ENCODE data around the gene EPHX1.

- no peak for TF ChIP-seq YY1 (IDR thresholded peaks at IDR 0.05)
- no peak for TF ChIP-seq CTCF (IDR thresholded peaks at IDR 0.05; ENCODE audit: low read depth, low read length, missing input control)
- TF ChIP-seq RAD21 (IDR thresholded peaks at IDR 0.05) = no peak
- TF ChIP-seq, protein P1, sequence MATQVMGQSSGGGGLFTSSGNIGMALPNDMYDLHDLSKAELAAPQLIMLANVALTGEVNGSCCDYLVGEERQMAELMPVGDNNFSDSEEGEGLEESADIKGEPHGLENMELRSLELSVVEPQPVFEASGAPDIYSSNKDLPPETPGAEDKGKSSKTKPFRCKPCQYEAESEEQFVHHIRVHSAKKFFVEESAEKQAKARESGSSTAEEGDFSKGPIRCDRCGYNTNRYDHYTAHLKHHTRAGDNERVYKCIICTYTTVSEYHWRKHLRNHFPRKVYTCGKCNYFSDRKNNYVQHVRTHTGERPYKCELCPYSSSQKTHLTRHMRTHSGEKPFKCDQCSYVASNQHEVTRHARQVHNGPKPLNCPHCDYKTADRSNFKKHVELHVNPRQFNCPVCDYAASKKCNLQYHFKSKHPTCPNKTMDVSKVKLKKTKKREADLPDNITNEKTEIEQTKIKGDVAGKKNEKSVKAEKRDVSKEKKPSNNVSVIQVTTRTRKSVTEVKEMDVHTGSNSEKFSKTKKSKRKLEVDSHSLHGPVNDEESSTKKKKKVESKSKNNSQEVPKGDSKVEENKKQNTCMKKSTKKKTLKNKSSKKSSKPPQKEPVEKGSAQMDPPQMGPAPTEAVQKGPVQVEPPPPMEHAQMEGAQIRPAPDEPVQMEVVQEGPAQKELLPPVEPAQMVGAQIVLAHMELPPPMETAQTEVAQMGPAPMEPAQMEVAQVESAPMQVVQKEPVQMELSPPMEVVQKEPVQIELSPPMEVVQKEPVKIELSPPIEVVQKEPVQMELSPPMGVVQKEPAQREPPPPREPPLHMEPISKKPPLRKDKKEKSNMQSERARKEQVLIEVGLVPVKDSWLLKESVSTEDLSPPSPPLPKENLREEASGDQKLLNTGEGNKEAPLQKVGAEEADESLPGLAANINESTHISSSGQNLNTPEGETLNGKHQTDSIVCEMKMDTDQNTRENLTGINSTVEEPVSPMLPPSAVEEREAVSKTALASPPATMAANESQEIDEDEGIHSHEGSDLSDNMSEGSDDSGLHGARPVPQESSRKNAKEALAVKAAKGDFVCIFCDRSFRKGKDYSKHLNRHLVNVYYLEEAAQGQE (IDR thresholded peaks at IDR 0.05) = no peak
- TF ChIP-seq TAF1 (conservative IDR thresholded peaks at IDR 0.05) = no peak
- TF ChIP-seq JUND (IDR thresholded peaks at IDR 0.05) = no peak
- TF ChIP-seq MAX (IDR thresholded peaks at IDR 0.05) = no peak
- no peak for TF ChIP-seq EGR1 (IDR thresholded peaks at IDR 0.05; ENCODE audit: low read depth in 2 of 2)
- TF ChIP-seq ZBTB33 (IDR thresholded peaks at IDR 0.05) = no peak
- no peak for TF ChIP-seq FOXA1 (IDR thresholded peaks at IDR 0.05)
- TF ChIP-seq RXRA (IDR thresholded peaks at IDR 0.05) = no peak
- TF ChIP-seq GABPA (IDR thresholded peaks at IDR 0.05 in 1 of 2, conservative IDR thresholded peaks at IDR 0.05 in 1 of 2) = no peak
- TF ChIP-seq SP1 (IDR thresholded peaks at IDR 0.05) = no peak
- TF ChIP-seq, protein P2, sequence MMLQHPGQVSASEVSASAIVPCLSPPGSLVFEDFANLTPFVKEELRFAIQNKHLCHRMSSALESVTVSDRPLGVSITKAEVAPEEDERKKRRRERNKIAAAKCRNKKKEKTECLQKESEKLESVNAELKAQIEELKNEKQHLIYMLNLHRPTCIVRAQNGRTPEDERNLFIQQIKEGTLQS (IDR thresholded peaks at IDR 0.05) = no peak
These were observed 63.4 kb downstream of the EPHX1 start for GRCh38 chr1:225873281-225873850.

Measured in liver (tissue), 3 donors.